Retinal pigment epithelial cell (primary cell): Measurements from ENCODE around the gene DPEP3.
"Not testable (repeated sequence)": the region's sequence is repeated elsewhere in the genome, so short reads cannot be mapped to it uniquely, and the experiment has no call there.

Source experiments
- DNase-seq: peaks from one replicate; pipeline ENCODE4 v3.0.0-alpha.2; 2010; ENCODE audit warnings: low read depth
- H3K4me3 ChIP-seq: 2 replicates; pipeline ENCODE4 v1.5.1; 2011; ENCODE audit warnings: mild to moderate bottlenecking, low read length, control low read depth, moderate library complexity
- CTCF ChIP-seq: conservative IDR thresholded peaks from 2 replicates; pipeline ENCODE4 v1.5.1; 2011; ENCODE audit warnings: low read depth, low read length, control low read depth, inconsistent platforms

DPEP3 gene

GRCh38 chr16:67999985-68000384, 19.7 kb upstream of the DPEP3 start:
- no peak overlapping the region for H3K4me3 ChIP-seq
- TF ChIP-seq CTCF, result no peak
- no peak for DNase-seq

- not testable (repeated sequence) for H3K4me3 ChIP-seq, DNase-seq
Measured at GRCh38 chr16:67998779-67999688, 18.7 kb upstream of the DPEP3 start, which contains the start of gene DPEP2. Gene DPEP2 (minus strand): TSS chr16:67999484. CDS start chr16:67993212, 6,272 bp downstream.

GRCh38 chr16:67998231-67998778, 18.0 kb upstream of the DPEP3 start:
- DNase-seq, H3K4me3 ChIP-seq: not testable (repeated sequence)

- DNase-seq, result no peak
- no peak overlapping the region for H3K4me3 ChIP-seq
- TF ChIP-seq CTCF, result no peak
Measured at GRCh38 chr16:67996666-67997065, 16.4 kb upstream of the DPEP3 start.

GRCh38 chr16:67995423-67995822, 15.1 kb upstream of the DPEP3 start:
- no peak for TF ChIP-seq CTCF
- DNase-seq, result no peak
- H3K4me3 ChIP-seq, result no peak overlapping the region

GRCh38 chr16:67994040-67994408, 13.7 kb upstream of the DPEP3 start:
- not testable (repeated sequence) for DNase-seq, H3K4me3 ChIP-seq

- H3K4me3 ChIP-seq, result no peak overlapping the region
- peak; percentile 84 for TF ChIP-seq CTCF
- DNase-seq, result no peak
Measured at GRCh38 chr16:67993207-67994039, 13.1 kb upstream of the DPEP3 start.

- no peak for TF ChIP-seq CTCF
- DNase-seq, result no peak
- H3K4me3 ChIP-seq, result no peak overlapping the region
Measured at GRCh38 chr16:67992661-67993206, 12.4 kb upstream of the DPEP3 start.
